Endothelial cell of umbilical vein (primary cell): ENCODE data around the gene MRE11. TPM values are rescaled to one million over a fixed set of nuclear protein-coding genes. Genes with fewer than 3 reads are reported as not detected.

Experiments used
- BruUV-seq: library from RNA; stranded (reverse); fragments of 400-500 nt; replicated peaks from 2 replicates; lab custom pipeline; 2021; lab: Mats Ljungman, UMichigan
- CTCF ChIA-PET: fragments of 300-600, 350-600 bp; sonication (Branson Sonifier 250); formaldehyde crosslinking; loops from one replicate; lab custom pipeline; 2021; ENCODE audit warnings: antibody characterized with exemption, inconsistent platforms; lab: Charles Lee
- POLR2A ChIA-PET: fragments of 300-600, 350-600 bp; sonication (Branson Sonifier 250); formaldehyde crosslinking; loops from one replicate; lab custom pipeline; 2021; ENCODE audit warnings: antibody characterized with exemption, inconsistent platforms; lab: Charles Lee
- DNase-seq: peaks from one replicate; pipeline ENCODE4 v3.0.0-alpha.2; 2011; ENCODE audit warnings: low read depth, low spot score
- FAIRE-seq: peaks from 2 replicates; lab custom pipeline; 2011; peaks lifted over from hg19 to GRCh38; lab: Jason Lieb, UNC
- H2AFZ ChIP-seq: 2 replicates; pipeline ENCODE4 v1.6.0; 2012; ENCODE audit warnings: low read depth, low read length, control low read depth, inconsistent platforms
- H3K27ac ChIP-seq: 2 replicates; pipeline ENCODE4 v1.5.1; 2011; ENCODE audit warnings: low read depth, mild to moderate bottlenecking, control low read depth, low read length, moderate library complexity; ENCODE audit not compliant: insufficient read depth
- H3K27me3 ChIP-seq, 2 experiments: 2 replicates each; pipeline versions ENCODE4 v1.6.0 to v1.6.1; 2011; ENCODE audit warnings: low read length in 2 of 2, mixed read lengths in 1 of 2; ENCODE audit not compliant: control insufficient read depth in 2 of 2, insufficient read depth in 2 of 2
- H3K36me3 ChIP-seq, 2 experiments: 2 replicates in 1 of 2; 3 replicates in 1 of 2; pipeline ENCODE4 v1.5.1; 2011; ENCODE audit warnings: low read length in 2 of 2, mild to moderate bottlenecking in 1 of 2, moderate library complexity in 1 of 2; ENCODE audit not compliant: control insufficient read depth in 2 of 2, insufficient read depth in 2 of 2; ENCODE audit errors: extremely low read depth in 1 of 2
- H3K4me1 ChIP-seq: 3 replicates; pipeline ENCODE4 v1.5.1; 2011; ENCODE audit warnings: mild to moderate bottlenecking, low read length; ENCODE audit not compliant: control insufficient read depth, insufficient read depth; ENCODE audit errors: extremely low read depth
- H3K4me2 ChIP-seq: 2 replicates; pipeline ENCODE4 v1.6.1; 2011; ENCODE audit warnings: low read length, control low read depth, mixed read lengths; ENCODE audit not compliant: insufficient read depth
- H3K4me3 ChIP-seq, 3 experiments: fragments of 200-600 bp in 1 of 3; sonication (generic), shearing (Covaris generic) in 1 of 3; replicated peaks in 1 of 3; 2 replicates each; pipeline ENCODE4 v1.5.1; 2011 to 2016; ENCODE audit warnings: control low read depth in 3 of 3, low read length in 3 of 3, mild to moderate bottlenecking in 2 of 3, inconsistent platforms in 1 of 3, low read depth in 1 of 3, moderate library complexity in 1 of 3; ENCODE audit not compliant: insufficient read depth in 1 of 3
- H3K79me2 ChIP-seq: 2 replicates; pipeline ENCODE4 v1.6.0; 2012; ENCODE audit warnings: low read length, inconsistent platforms; ENCODE audit not compliant: control insufficient read depth, insufficient read depth
- H3K9ac ChIP-seq: replicated peaks from 2 replicates; pipeline ENCODE3; 2011; ENCODE audit warnings: low read length, control low read depth; ENCODE audit not compliant: insufficient read depth; ENCODE audit errors: extremely low read depth
- H3K9me1 ChIP-seq: replicated peaks from 3 replicates; pipeline ENCODE4 v1.6.0; 2011; ENCODE audit warnings: mild to moderate bottlenecking, low read length; ENCODE audit not compliant: control insufficient read depth, insufficient read depth; ENCODE audit errors: extremely low read depth
- H3K9me3 ChIP-seq: replicated peaks from 2 replicates; pipeline ENCODE4 v1.5.1; 2012; ENCODE audit warnings: low read length, inconsistent platforms; ENCODE audit not compliant: control insufficient read depth, insufficient read depth
- H4K20me1 ChIP-seq: replicated peaks from 2 replicates; pipeline ENCODE3; 2011; ENCODE audit warnings: mild to moderate bottlenecking, low read length; ENCODE audit not compliant: control insufficient read depth, insufficient read depth; ENCODE audit errors: extremely low read depth
- EZH2 ChIP-seq: IDR thresholded peaks from 2 replicates; pipeline ENCODE4 v1.6.1; 2012; ENCODE audit warnings: borderline replicate concordance, low read depth, mild to moderate bottlenecking, moderate library complexity, low read length, inconsistent platforms; ENCODE audit not compliant: severe bottlenecking
- FOS ChIP-seq: IDR thresholded peaks from 2 replicates; pipeline ENCODE4 v1.6.1; 2011; ENCODE audit warnings: mild to moderate bottlenecking, low read length, moderate library complexity, borderline replicate concordance; ENCODE audit not compliant: insufficient read depth
- JUN ChIP-seq: IDR thresholded peaks from 2 replicates; pipeline ENCODE4 v1.6.1; 2011; ENCODE audit warnings: borderline replicate concordance, low read depth; ENCODE audit not compliant: insufficient read length, insufficient read depth
- MAX ChIP-seq: IDR thresholded peaks from 2 replicates; pipeline ENCODE4 v1.6.1; 2011; ENCODE audit not compliant: insufficient read depth, insufficient read length
- MYC ChIP-seq: IDR thresholded peaks from one replicate; pipeline ENCODE4 v1.6.1; 2011; ENCODE audit warnings: mild to moderate bottlenecking, low read depth, low read length
- POLR2A ChIP-seq: IDR thresholded peaks from 2 replicates; pipeline ENCODE4 v1.6.1; 2012; ENCODE audit warnings: low read depth, mild to moderate bottlenecking, control low read depth, low read length
- POLR2AphosphoS5 ChIP-seq: IDR thresholded peaks from 2 replicates; pipeline ENCODE4 v1.6.1; 2012; ENCODE audit warnings: low read depth, mild to moderate bottlenecking, control low read depth, low read length, moderate library complexity; ENCODE audit not compliant: insufficient read depth
- dilution Hi-C: fragments of 300-500 bp; cut with MboI; formaldehyde crosslinking; loops from one replicate; pipeline ENCODE4 v1.15.0; 2019; ENCODE audit warnings: low sequenced_read_pairs; ENCODE audit not compliant: extremely low pct_ligation_motif_present
- intact Hi-C: fragments of 100-400 bp; cut with micrococcal nuclease; formaldehyde crosslinking; loops from one replicate; pipeline ENCODE4 v1.10.0; 2022
- polyA plus RNA-seq, 4 experiments: library from polyadenylated mRNA; depleted of rRNA in 3 of 4; stranded (reverse) in 3 of 4; unstranded in 1 of 4; fragments of >200 nt; gene quantifications; 2 replicates each; pipeline versions ENCODE4 v1.2.1 to v1.2.3, GENCODE V29; 2011 to 2012; ENCODE audit warnings: missing spikeins in 1 of 4
- total RNA-seq: library from RNA; stranded (reverse); gene quantifications from 2 replicates; pipeline ENCODE4 v1.2.3, GENCODE V29; 2021

The MRE11 gene
- total and polyA plus RNA-seq, 2 donors (not counting 3 experiments of a cell fraction or from before 2014, with no cell fraction given) = 4.5 to 22.0 TPM

DNA sequence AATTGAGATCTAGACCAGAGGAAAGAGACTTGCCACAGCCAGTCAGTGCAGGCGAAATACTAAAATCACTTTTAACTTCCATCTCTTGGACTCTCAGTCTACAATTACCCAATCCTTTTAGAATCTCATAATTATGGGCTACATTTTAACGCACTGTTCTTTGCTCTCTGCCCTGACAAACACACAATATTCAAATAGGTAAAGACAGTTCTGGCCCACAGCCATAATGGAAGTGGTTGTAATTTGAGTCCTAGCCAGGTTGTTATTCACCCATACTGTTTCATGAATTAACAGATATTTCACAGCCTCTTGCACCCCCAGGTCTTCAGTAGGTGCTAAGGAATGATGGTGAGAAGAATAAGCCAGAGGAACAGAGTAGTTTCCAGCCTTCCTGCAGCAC, 19.4 kb upstream of the MRE11 start:
- Histone ChIP-seq H3K4me1 (peaks cover 4% of the 10 kb centered on the region), H2AFZ (no peak overlapping the region), H3K79me2 (no peaks in the 10 kb centered on the region), H3K4me3 (no peak overlapping the region), H3K27me3 (peaks cover 17 to 29% of the 10 kb centered on the region in 2 experiments), H3K9me3 (no peaks in the 10 kb centered on the region), H3K27ac (no peak overlapping the region), H3K4me2 (no peak overlapping the region), H3K36me3 (no peaks in the 10 kb centered on the region), H3K9ac (no peak overlapping the region), H3K9me1 (no peaks in the 10 kb centered on the region), H4K20me1 (no peaks in the 10 kb centered on the region)
- intact Hi-C loops = no loop called here
- POLR2A ChIA-PET = no interaction called here
- CTCF ChIA-PET = interaction anchor here (1.0 to 2.1 kb wide), 8 partner anchors 8 to 617 kb away, joined by 3 to 17 read pairs (median 4); no protein-coding TSS in a partner anchor
- DNase-seq (no peak), FAIRE-seq (no peak)
- TF ChIP-seq EZH2 = no peak
- no peak for TF ChIP-seq POLR2A
- TF ChIP-seq FOS = no peak
- no peak for TF ChIP-seq MYC
- no peak for TF ChIP-seq JUN
- TF ChIP-seq MAX = no peak
- TF ChIP-seq POLR2AphosphoS5 = no peak
- dilution Hi-C loops = no loop called here
- no TSS peak for BruUV-seq
